ENCODE results near the gene KREMEN1. TPM values are rescaled to one million over a fixed set of nuclear protein-coding genes. Genes with fewer than 3 reads are reported as not detected.

Gene KREMEN1
- total RNA-seq, 4 donors from 2014 or later = 11.1 to 23.8 (median 13.9) TPM

GRCh38 chr22:29106839-29107238 lies 34.0 kb downstream of the KREMEN1 start:
- no peak for TF ChIP-seq CTCF (IDR thresholded peaks at IDR 0.05)
- ATAC-seq (ENCODE audit: low FRiP score) = no peak

DNA sequence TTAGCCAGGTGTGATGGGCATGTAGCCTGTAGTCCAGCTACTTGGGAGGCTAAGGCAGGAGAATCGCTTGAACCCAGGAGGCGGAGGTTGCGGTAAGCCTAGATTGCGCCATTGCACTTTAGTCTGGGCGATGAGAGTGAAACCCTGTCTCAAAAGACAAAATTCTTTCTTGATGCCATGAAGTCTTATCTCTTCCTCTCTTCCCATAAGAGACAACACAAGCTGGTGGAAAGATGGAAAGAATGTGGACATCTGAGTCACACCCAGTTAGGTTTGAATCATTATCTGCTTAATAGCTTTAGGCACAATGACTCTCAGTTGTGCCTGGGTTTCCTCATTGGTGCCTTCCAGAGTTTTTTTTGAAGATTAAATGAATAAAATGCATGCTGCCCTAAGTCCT lies 35.3 kb downstream of the KREMEN1 start:
- DNase-seq (ENCODE audit: low spot score) (no peak), ATAC-seq (ENCODE audit: low FRiP score) (no peak)
- no peak for TF ChIP-seq CTCF (IDR thresholded peaks at IDR 0.05)

More at GRCh38 chr22:29106839-29107238, 34.0 kb downstream of the KREMEN1 start:
- DNase-seq (ENCODE audit: low spot score) = no peak

- TF ChIP-seq CTCF (IDR thresholded peaks at IDR 0.05) = no peak
- ATAC-seq (ENCODE audit: low FRiP score) = no peak
Observed at GRCh38 chr22:29109822-29110221, 37.0 kb downstream of the KREMEN1 start.

GRCh38 chr22:29110946-29111345 lies 38.1 kb downstream of the KREMEN1 start:
- DNase-seq (ENCODE audit: low spot score) = no peak
- ATAC-seq (ENCODE audit: low FRiP score) = no peak
- TF ChIP-seq CTCF (IDR thresholded peaks at IDR 0.05) = no peak

More at GRCh38 chr22:29109822-29110221, 37.0 kb downstream of the KREMEN1 start:
- DNase-seq (ENCODE audit: low spot score) = no peak

DNA sequence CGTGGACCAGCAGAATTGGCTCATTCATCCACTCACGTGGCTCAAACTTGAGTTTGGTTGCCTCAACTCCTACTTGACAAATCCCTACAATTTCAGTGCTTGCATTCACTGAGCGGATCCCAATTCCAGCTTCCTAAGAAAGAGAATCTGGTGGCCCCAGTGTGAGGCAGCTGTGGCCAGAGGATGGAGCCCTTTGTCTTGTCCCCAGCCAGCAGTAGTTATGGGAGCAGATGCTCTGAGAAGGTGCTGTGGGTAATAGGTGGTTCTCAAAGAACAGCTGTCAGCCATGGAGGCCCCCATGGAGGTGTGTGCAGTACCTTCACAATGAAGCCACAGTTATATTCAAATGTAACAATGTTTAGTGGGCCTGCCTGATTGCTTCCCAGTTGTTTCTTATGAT lies 39.3 kb downstream of the KREMEN1 start:
- no peak for TF ChIP-seq CTCF (IDR thresholded peaks at IDR 0.05)
- DNase-seq (ENCODE audit: low spot score) (no peak), ATAC-seq (ENCODE audit: low FRiP score) (no peak)

DNA sequence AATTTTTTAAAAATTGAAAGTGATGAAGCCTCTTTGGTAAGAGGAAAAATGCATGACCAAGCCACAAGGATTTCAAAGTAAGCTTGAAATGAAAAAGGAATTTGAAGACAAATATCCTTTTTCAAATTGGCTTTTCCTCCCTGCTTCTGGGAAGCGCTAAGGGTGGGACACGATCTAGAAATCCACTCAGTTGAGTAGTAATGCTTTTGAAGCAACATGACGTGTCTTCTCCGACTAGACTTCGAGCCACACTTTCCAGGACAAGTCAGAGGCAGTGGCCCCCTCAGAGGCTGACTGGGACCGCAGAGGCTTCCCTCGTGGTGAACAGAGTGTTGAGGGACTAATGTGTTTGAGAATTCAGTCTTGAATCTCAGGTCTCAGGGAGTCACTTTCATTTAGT lies 39.8 kb downstream of the KREMEN1 start:
- DNase-seq (ENCODE audit: low spot score) (no peak), ATAC-seq (ENCODE audit: low FRiP score) (no peak)
- TF ChIP-seq CTCF (IDR thresholded peaks at IDR 0.05) = no peak

DNA sequence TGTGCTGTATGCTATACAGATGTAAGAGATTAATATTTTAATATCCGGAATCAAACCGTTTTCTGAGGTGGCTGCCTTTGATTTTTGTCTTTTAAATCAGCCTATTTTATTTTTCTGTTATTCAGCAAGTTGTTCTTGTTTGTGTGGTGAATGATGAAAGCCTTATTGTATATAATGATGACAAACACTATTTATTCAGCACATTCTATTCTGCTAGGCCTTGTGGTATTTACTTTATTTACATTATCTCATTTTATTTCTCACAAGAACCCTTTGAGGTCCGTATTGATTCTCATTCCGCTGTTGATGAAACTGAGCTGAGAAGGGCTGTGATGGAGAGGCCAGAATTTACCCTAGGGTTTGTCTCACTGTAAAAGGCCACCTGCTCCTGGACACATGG lies 40.5 kb downstream of the KREMEN1 start:
- no peak for ATAC-seq (ENCODE audit: low FRiP score)
- no peak for DNase-seq (ENCODE audit: low spot score)
- no peak for TF ChIP-seq CTCF (IDR thresholded peaks at IDR 0.05)

All from omental fat pad (tissue), 4 donors.